ENCODE measurements around the gene CARD11.

Gene CARD11

DNA sequence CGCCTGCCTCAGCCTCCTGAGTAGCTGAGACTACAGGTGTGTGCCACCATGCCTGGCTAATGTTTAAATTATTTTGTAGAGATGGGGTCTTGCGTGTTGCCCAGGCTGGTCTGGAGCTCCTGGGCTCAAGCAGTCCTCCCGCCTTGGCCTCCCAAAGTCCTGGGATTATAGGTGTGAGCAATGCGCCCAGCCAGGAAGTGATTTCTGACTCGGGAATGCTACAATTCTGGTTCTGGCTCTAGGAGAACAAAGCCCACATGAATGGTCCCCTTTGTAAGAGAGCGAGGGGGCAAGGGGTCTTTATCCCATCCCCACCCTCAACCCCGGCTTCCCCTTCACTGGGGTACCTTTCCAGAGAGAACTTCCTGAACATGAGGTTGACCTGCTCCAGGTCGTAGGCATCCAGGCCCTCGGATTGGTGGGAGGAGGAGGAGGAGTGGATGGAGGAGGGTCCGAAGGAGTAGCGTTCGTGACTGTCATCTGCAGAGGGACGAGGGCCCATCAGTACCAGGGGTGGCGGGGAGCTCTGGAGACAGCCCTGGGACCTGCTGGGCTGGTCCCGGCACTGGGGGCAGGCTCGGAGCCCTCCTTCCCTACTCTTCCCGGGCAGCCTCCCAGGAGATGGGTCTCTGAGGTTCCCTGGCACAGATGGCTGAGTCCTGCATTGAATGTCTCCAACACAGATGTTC is 119.6 kb downstream of the CARD11 start:
- Histone ChIP-seq H3K36me3 (ENCODE audit: insufficient read depth) (no peaks in the 10 kb centered on the region), H3K79me2 (ENCODE audit: insufficient read depth, low read depth) (no peaks in the 10 kb centered on the region), H3K4me3 (IDR thresholded peaks at IDR 0.05; ENCODE audit: insufficient read depth, low read depth, low read length) (no peak overlapping the region), H2AFZ (ENCODE audit: low read depth) (no peak overlapping the region), H3K27me3 (ENCODE audit: insufficient read depth, low read depth) (no peaks in the 10 kb centered on the region), H3K4me2 (no peak overlapping the region), H3K4me1 (ENCODE audit: low read depth, poor library complexity, severe bottlenecking) (peaks cover 29% of the 10 kb centered on the region), H3K9ac (no peak overlapping the region), H3K27ac (no peak overlapping the region), H4K20me1 (ENCODE audit: insufficient read depth) (no peaks in the 10 kb centered on the region)
- TF ChIP-seq, protein P1, sequence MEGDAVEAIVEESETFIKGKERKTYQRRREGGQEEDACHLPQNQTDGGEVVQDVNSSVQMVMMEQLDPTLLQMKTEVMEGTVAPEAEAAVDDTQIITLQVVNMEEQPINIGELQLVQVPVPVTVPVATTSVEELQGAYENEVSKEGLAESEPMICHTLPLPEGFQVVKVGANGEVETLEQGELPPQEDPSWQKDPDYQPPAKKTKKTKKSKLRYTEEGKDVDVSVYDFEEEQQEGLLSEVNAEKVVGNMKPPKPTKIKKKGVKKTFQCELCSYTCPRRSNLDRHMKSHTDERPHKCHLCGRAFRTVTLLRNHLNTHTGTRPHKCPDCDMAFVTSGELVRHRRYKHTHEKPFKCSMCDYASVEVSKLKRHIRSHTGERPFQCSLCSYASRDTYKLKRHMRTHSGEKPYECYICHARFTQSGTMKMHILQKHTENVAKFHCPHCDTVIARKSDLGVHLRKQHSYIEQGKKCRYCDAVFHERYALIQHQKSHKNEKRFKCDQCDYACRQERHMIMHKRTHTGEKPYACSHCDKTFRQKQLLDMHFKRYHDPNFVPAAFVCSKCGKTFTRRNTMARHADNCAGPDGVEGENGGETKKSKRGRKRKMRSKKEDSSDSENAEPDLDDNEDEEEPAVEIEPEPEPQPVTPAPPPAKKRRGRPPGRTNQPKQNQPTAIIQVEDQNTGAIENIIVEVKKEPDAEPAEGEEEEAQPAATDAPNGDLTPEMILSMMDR (conservative IDR thresholded peaks at IDR 0.05; ENCODE audit: low read depth, low read length): no peak

DNA sequence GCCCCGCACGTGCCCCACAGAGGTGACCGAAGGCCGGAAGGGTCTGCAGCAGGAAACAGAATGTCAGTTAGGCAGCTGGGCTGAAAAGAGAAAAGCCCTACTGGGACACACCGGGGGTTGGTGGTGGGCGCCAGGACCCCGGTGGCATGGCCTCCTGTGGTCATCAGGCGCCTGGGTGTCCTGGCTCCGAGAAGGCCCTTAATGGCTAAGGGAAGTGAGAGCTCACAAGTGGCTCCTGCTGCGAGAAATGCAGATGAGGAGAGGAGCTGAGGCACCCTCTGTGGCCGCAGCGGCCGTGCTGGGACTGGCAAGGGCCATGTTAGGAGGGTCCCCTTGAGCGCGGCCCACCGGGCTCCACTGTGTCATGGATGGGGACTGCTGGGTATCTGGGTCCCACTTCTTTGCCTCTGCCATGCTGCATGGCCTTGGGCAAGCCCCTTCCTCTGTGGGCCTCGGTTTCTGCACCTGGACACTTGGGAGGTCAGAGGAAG is 120.3 kb downstream of the CARD11 start:
- TF ChIP-seq, protein P1 (conservative IDR thresholded peaks at IDR 0.05; ENCODE audit: low read depth, low read length): no peak
- peaks cover 24% of the 10 kb centered on the region for H3K4me1 ChIP-seq (ENCODE audit: low read depth, poor library complexity, severe bottlenecking)
- no peak overlapping the region for H3K4me2 ChIP-seq
- H3K9ac ChIP-seq: no peak overlapping the region
- no peaks in the 10 kb centered on the region for H3K36me3 ChIP-seq (ENCODE audit: insufficient read depth)
- no peaks in the 10 kb centered on the region for H3K79me2 ChIP-seq (ENCODE audit: insufficient read depth, low read depth)
- no peak overlapping the region for H3K4me3 ChIP-seq (IDR thresholded peaks at IDR 0.05; ENCODE audit: insufficient read depth, low read depth, low read length)
- no peak overlapping the region for H3K27ac ChIP-seq
- H2AFZ ChIP-seq (ENCODE audit: low read depth): no peak overlapping the region
- no peaks in the 10 kb centered on the region for H3K27me3 ChIP-seq (ENCODE audit: insufficient read depth, low read depth)
- H4K20me1 ChIP-seq (ENCODE audit: insufficient read depth): no peaks in the 10 kb centered on the region

DNA sequence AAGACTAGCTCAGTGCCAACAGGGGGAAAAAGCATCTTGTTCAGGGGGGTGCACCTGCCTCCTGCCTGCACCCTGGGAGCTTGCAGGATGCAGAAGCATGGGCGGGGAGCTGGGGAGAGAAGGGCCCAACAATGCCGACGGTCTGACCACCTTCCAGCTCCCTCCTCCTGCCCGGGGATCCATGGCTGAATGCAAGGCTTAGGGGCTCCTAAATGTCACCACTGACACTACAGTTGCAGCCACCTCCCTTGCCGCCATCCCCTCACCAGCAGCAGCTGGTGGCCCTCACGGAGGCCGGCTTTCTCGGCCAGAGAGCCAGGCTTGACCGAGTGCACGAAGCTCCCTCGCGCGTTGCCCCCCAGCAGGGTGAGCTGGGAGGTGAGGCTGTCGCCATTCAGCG is 120.8 kb downstream of the CARD11 start:
- H3K4me2 ChIP-seq: no peak overlapping the region
- TF ChIP-seq, protein P1 (conservative IDR thresholded peaks at IDR 0.05; ENCODE audit: low read depth, low read length): no peak
- H3K9ac ChIP-seq: no peak overlapping the region
- H3K27ac ChIP-seq: no peak overlapping the region
- no peaks in the 10 kb centered on the region for H4K20me1 ChIP-seq (ENCODE audit: insufficient read depth)
- no peak overlapping the region for H2AFZ ChIP-seq (ENCODE audit: low read depth)
- no peaks in the 10 kb centered on the region for H3K36me3 ChIP-seq (ENCODE audit: insufficient read depth)
- no peak overlapping the region for H3K4me3 ChIP-seq (IDR thresholded peaks at IDR 0.05; ENCODE audit: insufficient read depth, low read depth, low read length)
- no peaks in the 10 kb centered on the region for H3K79me2 ChIP-seq (ENCODE audit: insufficient read depth, low read depth)
- H3K4me1 ChIP-seq (ENCODE audit: low read depth, poor library complexity, severe bottlenecking): peaks cover 20% of the 10 kb centered on the region
- no peaks in the 10 kb centered on the region for H3K27me3 ChIP-seq (ENCODE audit: insufficient read depth, low read depth)

DNA sequence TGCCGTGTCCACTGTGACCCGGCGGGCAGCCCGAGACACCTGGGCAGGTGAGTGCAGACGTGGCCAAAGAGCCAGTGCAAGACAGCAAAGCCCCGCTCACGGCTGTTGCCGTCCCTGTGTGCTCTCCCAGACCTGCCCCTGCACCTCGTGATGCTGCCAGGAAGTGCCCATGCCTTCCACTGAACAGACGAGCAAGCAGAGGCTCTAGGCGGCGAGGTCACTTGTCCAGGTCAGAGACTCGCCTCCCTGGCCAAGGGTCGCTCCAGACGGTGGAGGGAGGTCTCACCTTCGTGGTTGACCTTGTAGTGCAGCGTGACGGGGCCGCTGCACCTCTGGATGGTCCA is 121.3 kb downstream of the CARD11 start:
- H3K4me3 ChIP-seq (IDR thresholded peaks at IDR 0.05; ENCODE audit: insufficient read depth, low read depth, low read length): no peak overlapping the region
- H2AFZ ChIP-seq (ENCODE audit: low read depth): no peak overlapping the region
- H3K27me3 ChIP-seq (ENCODE audit: insufficient read depth, low read depth): no peaks in the 10 kb centered on the region
- H3K4me2 ChIP-seq: no peak overlapping the region
- no peaks in the 10 kb centered on the region for H3K79me2 ChIP-seq (ENCODE audit: insufficient read depth, low read depth)
- no peaks in the 10 kb centered on the region for H4K20me1 ChIP-seq (ENCODE audit: insufficient read depth)
- H3K4me1 ChIP-seq (ENCODE audit: low read depth, poor library complexity, severe bottlenecking): peaks cover 14% of the 10 kb centered on the region
- no peaks in the 10 kb centered on the region for H3K36me3 ChIP-seq (ENCODE audit: insufficient read depth)
- TF ChIP-seq, protein P1 (conservative IDR thresholded peaks at IDR 0.05; ENCODE audit: low read depth, low read length): no peak
- H3K9ac ChIP-seq: no peak overlapping the region
- H3K27ac ChIP-seq: no peak overlapping the region

All from KMS-11 (cell line).